ENCODE results near the gene GALNT12.

Gene GALNT12

DNA sequence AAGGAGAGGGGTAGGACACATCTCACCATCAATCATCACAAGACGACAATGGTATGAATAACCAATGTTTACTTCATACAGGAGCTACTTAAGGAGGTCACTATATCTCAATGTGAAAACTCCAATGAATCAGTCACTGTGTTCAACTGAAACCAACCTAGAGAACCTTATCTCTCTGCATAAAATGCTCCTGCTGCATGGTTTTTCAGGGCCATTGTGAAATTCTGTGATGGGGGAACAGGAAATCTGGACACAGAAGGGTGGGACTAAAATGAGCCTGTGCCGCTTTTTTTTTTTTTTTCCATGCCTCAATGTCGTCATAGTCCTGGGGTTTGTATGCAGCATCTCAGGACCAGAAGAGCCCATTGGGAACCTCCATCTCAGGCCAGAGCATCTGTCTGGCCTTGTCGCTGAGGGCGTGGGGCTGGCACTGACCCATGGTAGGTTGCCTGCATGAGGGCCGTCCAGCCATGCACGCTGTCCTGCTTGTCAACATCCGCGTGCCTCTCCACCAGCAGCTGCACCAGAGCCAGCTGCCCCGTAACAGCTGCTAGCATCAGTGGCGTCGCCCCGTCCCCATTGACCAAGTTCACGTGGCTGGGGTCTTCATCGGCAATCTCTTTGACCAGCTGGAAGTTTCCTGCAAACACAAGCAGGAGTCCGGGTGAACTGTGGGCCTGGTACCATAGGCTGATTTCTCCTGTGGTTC, 23.8 kb upstream of the GALNT12 start:
- no peak for DNase-seq (ENCODE audit: low read depth)

- no peak for DNase-seq (ENCODE audit: low read depth)
These were observed 22.4 kb upstream of the GALNT12 start for GRCh38 chr9:98784831-98785806.

DNA sequence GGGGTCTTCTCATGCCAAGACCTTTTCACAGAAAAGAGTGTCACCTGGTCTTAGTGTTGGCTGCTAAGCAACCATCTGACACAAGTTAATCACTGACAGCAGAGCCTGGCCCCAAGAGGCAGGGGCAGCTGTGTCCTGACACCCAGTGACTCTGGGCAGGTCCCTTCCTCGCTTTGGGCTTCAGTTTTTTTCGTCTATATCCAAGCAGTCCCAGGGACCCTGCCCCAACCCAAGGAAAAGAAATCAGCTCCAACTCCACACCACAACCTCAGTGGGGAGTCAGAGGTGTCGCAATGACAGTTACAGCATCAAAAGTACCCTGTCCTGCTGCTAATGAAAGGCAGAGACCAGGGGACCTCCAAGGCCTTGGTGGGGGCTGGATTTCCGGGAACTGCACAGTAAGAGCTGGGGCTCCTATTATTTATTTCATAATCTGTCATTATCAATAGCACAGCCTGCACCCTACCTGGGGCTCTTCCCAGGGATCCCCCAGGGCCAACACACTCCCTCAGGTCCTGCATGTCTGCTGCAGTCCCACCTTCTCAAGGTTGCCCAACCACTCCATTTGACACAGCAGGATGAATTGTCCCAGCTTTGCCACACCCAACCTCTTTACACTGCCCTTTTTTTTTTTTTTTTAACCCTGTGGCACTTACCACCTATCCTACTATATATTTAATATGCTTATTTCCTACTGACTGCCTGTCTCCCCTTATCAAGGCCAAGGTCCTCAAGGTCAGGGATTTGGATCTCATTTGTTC, 20.5 kb upstream of the GALNT12 start:
- no peak for DNase-seq (ENCODE audit: low read depth)

DNA sequence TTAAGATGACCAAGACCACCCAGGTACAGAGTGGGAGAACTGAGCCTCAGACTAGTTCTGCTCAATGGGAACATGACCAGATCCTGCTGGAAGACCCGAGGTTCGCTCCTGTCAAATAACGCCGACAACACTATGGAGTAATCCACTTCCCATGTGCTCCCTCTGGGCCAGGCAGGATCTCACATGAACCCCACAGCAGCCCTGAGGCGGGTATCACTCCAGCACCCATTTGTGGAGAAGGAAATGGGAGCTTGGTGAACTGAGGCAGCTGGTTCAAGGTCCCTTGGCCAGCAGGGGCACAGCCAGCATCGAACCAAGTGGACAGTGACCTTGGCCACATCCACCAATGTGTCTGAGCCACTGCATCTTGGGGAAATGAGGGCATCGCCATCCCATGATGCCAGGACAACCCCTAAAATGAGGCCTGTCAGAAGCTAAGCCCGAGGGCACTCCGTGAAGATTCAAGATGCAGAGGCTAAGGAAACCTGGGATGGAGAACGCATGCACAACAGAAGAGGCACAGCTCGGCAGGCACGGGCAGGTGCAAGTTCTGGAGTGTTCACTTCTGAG, 19.6 kb upstream of the GALNT12 start:
- DNase-seq (ENCODE audit: low read depth): no peak

DNA sequence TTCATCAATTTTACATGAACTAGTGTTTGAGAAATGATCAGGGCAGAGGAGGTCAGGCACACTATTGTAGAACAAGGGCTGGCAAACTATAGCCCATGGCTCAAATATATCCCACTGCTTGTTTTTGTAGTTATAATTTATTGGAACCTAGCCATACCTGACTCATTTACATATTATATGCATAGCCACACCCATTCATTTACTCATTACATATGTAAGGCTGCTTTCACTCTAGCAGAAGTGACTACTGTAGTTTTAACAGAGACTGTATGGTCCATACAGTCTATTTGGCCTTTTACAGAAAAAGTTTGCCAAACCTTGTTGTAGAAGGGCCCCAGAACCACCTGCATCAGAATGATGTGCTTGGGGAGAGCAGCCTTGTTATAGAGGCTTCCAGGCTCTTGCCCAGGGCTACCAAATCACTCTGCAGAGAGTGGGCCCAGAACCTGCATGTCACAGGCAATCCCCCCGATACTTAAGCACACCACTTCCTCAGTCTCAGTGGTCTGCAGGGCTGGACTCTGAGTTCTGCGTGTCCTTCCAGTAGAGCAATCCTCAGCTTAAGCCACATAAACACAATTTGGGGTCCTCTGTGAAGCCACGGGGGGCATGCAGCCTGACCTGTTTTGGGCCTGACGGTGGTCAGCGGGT, 17.9 kb upstream of the GALNT12 start:
- DNase-seq (ENCODE audit: low read depth): no peak

DNA sequence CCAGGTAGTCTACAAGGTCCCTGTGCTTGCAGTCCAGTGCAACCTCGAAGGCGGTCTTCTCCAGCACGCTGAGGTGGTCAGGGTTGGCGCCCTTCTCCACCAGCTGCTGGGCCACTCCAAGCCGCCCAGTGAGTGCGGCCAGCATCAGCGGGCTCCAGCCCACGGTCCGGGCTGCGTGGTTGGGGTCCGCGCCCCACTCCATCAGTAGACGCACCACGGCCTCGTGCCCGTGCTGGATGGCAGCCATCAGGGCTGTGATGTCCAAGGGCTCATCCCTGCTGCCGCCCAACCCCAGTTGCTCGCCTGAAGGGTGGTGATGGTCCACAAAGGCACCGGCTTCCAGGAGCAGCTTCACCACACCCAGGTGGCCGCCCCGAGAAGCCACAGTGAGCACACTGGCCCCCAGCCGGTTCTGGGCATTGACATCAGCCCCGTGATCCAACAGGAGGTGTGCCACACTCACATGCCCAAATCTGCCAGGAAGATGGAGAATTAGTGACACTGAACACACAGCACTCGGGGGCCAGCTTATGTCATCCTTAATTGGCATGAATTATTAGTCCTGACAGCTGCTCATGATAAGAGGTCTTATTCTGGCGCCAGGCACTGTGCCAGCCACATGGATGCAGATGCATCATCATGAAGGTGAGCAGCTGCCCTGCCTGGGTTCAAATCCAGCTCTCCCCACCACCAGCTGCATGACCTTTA, 17.2 kb upstream of the GALNT12 start:
- DNase-seq (ENCODE audit: low read depth): no peak

- peak; percentile 26 for DNase-seq (ENCODE audit: low read depth)
These were observed 16.4 kb upstream of the GALNT12 start for GRCh38 chr9:98790842-98791607.

GRCh38 chr9:98791608-98792490, 15.6 kb upstream of the GALNT12 start:
- DNase-seq (ENCODE audit: low read depth): no peak

DNA sequence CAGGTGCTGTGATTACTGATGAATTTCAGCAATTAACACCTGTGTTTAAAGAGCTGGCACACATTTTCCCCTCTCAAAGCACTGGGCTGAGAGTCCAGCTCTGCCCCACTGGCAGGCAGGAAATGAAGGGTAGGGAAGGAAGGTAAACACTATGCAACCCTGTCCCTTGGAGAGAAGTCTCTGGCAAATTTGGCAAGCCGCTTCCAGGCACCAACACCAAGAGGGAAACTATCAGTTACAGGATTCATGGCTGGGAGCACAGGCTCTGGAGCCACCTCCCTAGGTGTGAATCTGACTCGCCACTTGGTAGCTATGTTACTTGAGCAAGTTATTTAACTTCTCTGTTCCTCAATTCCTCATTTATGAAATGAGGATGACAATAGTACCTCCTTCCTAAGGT, 14.4 kb upstream of the GALNT12 start:
- DNase-seq (ENCODE audit: low read depth): no peak

DNA sequence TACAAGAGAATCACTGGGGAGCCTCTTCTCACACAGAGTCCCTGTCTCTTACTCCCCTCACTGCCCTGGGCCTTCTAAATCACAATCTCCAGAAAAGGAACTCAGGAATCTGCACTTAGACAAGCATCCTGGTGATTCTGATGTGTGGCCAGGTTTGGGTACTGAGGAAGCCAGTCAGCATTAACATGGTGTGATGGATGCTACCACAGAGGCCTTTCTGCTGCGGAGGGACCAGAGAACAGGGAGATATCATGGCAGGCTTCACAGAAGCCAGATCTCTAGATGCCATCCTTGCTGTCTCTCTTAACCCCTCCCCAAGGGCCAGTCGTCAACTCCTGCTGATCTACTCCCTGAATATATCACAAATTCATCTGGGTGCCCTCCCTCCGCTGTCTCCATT, 12.7 kb upstream of the GALNT12 start:
- DNase-seq (ENCODE audit: low read depth): no peak

GRCh38 chr9:98795295-98795955, 12.0 kb upstream of the GALNT12 start:
- no peak for DNase-seq (ENCODE audit: low read depth)

DNA sequence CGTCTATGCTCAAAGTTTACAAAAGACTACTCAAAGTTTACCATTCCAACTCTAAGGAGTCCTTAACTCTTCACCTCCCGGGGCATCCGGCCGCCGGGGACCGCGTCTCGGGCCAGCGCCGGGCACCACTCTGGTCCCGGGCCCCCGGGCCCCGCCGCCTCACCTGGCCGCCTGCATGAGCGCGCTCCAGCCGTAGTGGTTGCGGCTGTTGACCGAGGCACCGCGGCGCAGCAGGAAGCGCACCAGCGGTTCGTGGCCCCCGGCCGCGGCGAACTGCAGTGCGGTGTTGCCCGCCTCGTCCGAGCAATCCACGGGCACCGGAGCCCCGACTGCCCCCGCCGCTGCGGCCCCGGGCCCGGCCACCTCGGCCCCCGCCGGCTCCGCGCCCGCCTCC, 11.5 kb upstream of the GALNT12 start:
- no peak for DNase-seq (ENCODE audit: low read depth)

DNA sequence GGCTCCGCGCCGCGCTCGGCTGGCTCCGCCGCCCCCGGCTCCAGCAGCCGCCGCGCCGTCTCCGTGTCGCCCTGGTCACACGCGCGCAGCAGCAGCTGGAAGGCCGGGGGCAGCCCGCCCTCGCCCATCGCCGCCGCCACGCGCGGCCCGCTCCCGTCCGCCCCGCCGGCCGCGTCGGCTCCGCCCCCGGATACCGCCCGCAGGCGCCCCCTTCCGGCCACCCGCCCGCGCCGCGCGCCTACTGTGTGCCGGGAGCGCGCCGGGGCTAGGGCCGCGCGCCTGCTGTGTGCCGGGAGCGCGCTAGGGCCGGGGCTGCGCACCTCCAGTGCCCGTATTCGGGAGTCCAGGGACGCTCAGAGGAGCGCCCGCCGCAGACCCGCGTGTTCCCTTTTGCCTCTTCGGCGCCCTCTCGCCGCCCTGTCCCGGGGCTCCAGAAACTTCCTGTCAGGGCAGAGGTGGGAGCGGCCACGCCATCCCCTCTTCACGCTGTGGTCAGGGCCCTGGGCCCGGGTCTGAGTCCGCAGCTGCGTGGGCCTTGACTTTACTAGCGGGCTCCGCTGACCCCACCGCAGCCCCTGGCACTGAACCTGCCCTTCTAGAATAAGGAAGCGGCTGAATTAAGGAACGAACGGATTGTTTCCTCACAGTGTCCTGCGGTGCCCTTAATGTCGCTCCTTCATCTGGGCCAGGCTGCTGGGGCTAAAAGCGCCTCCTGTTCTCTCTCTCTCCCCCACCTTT, 10.9 kb upstream of the GALNT12 start, which contains the start of gene ANKS6:
TSS of gene ANKS6 (minus strand) at position 192 of the 738 bp plus-strand sequence. CDS start at position 128, 64 bp downstream.
- peak; percentile 72 for DNase-seq (ENCODE audit: low read depth)

DNA sequence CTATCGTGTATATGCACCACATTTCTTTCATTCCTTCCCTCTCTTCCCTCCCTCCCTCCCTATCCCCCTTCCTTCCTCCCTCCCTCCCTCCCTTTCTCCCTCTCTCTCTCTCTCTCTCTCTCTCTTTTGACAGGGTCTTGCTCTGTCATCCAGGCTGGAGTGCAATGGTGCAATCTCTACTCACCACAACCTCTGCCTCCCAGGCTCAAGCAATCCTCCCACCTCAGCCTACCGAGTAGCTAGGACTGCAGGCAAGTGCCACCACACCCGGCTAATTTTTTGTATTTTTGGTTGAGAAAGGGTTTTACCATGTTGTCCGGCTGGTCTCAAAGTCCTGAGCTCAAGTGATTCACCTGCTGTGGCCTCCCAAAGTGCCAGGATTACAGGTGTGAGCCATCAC, 10.0 kb upstream of the GALNT12 start:
- no peak for DNase-seq (ENCODE audit: low read depth)

GRCh38 chr9:98798254-98798653, 9.2 kb upstream of the GALNT12 start:
- DNase-seq (ENCODE audit: low read depth): no peak

GRCh38 chr9:98801561-98801960, 5.9 kb upstream of the GALNT12 start:
- no peak for DNase-seq (ENCODE audit: low read depth)

DNA sequence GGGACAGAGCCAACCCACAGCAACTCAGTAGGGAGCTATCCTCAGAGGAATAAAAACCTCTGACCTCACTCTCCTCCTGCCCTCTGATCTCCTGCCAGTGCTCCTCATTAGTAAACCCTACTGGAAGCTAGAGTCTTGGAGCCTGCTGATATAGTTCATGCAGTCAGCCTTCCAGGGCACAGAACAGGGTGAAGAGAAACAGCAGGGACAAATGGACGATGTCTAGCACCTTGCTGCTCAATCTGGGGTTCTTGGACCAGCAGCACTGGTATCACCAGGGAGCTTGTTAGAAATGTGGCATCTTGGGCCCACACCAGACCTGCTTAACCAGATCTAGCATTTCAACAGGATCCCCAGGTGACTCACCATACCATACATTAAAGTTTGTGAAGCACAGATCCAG, 5.5 kb upstream of the GALNT12 start:
- no peak for DNase-seq (ENCODE audit: low read depth)

DNA sequence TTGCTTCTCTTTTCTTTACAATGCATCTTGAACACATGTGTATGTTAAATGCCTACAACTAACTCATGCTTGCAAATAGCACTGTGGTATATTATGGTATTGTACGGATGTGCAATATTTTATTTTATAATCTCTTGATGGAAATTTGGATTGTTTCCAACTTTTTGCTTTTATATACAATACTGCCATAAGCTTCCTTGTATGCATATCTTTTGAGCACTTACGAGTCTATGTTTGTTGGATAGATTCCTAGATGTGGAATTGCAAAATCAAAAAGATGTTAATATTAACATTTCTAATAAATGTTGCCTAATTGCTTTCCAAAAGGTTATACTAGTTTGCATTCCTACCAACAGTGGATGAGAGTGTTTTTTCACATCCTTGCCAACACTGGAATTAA, 3.4 kb upstream of the GALNT12 start:
- DNase-seq (ENCODE audit: low read depth): no peak
